A375 (cell line): Measurements from ENCODE around the gene FHL2. TPM values are rescaled to one million over a fixed set of nuclear protein-coding genes. Genes with fewer than 3 reads are reported as not detected.

Source experiments
- total RNA-seq: library from RNA; depleted of rRNA; stranded (reverse); fragments of >200 nt; shearing (Covaris generic); gene quantifications from 2 replicates; pipeline ENCODE4 v1.2.3, GENCODE V29; 2014; rRNA removed

FHL2 gene
- 49.4 and 56.7 TPM in 2 replicates for total RNA-seq

DNA sequence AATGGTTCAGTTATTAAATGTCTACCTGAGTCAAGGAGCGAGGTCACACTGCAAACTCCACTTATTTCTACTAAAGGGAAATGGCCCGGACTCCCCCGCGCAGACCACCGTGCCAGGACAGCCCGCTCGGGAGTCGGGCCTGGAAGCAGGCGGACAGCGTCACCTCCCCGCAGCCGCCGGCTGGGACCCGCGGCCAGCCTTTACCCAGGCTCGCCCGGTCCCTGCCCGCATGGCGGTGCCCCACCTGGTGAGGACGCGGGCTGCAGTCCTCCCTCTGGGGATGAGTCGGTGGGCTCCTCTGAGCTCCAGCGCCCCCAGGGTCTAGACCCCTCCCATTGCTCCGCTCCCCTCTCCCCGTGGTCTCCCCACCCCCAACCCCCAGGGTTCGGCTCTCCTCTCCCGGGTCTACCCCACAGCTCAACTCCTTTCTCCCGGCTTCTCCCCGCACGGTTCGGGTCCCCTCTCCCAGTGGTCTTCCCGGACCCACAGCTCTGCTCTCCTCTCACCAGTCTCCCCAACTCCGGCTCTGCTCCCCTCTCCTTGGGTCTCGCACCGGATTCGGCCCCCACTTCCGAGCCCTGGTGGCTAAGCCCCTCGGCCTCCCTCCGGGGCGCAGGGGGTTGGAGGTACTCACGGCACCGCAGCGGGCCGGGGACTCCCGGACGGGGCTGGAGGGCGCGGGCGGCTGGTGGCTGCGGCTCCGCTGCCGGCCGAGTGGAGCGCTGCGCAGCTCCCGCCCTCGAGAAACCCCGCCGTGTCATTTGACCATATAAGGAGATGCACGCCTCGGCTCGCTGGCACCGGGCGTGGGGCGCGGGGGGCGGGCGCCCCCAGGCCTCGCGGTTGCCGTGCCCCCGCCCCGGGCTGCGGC, at the start of gene FHL2:
TSS of gene FHL2 (minus strand) at position 716 of the 871 bp plus-strand sequence. CDS start 12,535 bp downstream, outside the sequence.

GRCh38 chr2:105337122-105338019, 61.5 kb downstream of the FHL2 start, which contains the start of gene C2orf49:
Gene C2orf49, plus strand, starts transcription at chr2:105337540. Its CDS starts 48 bp downstream, at chr2:105337588.

GRCh38 chr2:105329561-105330495, 69.0 kb downstream of the FHL2 start, which contains the start of gene TGFBRAP1:
Gene TGFBRAP1, minus strand, starts transcription at chr2:105329735. Its CDS starts 21,434 bp downstream, at chr2:105308301.

Other genes starting within 250 kb of the FHL2 start
- gene GPR45, start 157.3 kb downstream of the FHL2 start, total RNA-seq, result not detected in 2 replicates
- gene TGFBRAP1, start 69.3 kb downstream of the FHL2 start, total RNA-seq, result 12.2 and 17.3 TPM in 2 replicates
- 9.1 and 13.8 TPM in 2 replicates for gene C2orf49, start 61.5 kb downstream of the FHL2 start, total RNA-seq